A673 (cell line): ENCODE results near the gene APOA4.
"Not testable (repeated sequence)": the region's sequence is repeated elsewhere in the genome, so short reads cannot be mapped to it uniquely, and the experiment has no call there.

Experiments
- EZH2 ChIP-seq: fragments of 200-600 bp; sonication (generic); IDR thresholded peaks from 2 replicates; pipeline ENCODE4 v1.6.1; 2017; ENCODE audit warnings: borderline replicate concordance, low read depth, mild to moderate bottlenecking, mixed read lengths, antibody characterized with exemption, low read length; ENCODE audit not compliant: poor library complexity, severe bottlenecking
- TF ChIP-seq, protein P1 (sequence below): fragments of 300-800, 200-600 bp; sonication (generic); conservative IDR thresholded peaks from 2 replicates; pipeline ENCODE4 v1.5.1; 2017; ENCODE audit warnings: low read depth, mild to moderate bottlenecking, antibody characterized with exemption, low read length, moderate library complexity, mixed read lengths

DNA sequence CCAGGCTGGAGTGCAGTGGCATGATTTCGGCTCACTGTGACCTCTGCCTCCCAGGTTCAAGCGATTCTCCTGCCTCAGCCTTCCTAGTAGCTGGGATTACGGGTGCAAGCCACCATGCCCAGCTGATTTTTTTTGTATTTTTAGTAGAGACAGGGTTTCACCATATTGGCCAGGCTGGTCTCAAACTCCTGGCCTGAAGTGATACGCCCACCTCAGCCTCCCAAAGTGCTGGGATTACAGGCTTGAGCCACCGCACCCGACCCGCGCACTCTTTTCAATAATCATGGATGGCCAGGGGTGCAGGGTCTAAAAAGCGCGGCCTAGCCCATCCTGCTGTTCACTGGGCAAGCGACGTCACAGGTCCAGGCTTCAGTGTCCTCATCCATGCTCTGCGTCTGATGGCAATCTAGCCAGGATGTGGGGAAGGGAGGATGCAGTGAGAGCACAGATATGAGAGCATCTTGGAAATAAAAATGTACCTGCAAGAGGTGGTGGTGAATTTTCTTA, 11.5 kb upstream of the APOA4 start:
- TF ChIP-seq, protein P1, sequence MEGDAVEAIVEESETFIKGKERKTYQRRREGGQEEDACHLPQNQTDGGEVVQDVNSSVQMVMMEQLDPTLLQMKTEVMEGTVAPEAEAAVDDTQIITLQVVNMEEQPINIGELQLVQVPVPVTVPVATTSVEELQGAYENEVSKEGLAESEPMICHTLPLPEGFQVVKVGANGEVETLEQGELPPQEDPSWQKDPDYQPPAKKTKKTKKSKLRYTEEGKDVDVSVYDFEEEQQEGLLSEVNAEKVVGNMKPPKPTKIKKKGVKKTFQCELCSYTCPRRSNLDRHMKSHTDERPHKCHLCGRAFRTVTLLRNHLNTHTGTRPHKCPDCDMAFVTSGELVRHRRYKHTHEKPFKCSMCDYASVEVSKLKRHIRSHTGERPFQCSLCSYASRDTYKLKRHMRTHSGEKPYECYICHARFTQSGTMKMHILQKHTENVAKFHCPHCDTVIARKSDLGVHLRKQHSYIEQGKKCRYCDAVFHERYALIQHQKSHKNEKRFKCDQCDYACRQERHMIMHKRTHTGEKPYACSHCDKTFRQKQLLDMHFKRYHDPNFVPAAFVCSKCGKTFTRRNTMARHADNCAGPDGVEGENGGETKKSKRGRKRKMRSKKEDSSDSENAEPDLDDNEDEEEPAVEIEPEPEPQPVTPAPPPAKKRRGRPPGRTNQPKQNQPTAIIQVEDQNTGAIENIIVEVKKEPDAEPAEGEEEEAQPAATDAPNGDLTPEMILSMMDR = not testable (repeated sequence)
- TF ChIP-seq EZH2 = not testable (repeated sequence)
